K562 (cell line): Measurements from ENCODE around the gene ABHD16B. TPM values are rescaled to one million over a fixed set of nuclear protein-coding genes. Genes with fewer than 3 reads are reported as not detected.

ENCODE experiments used
- ATAC-seq: fragments of 200-7000 bp; cut with Tn5 transposase; 3 replicates; pipeline ENCODE4 v1.9.1; 2020; ENCODE audit warnings: moderate library complexity
- BruUV-seq: library from RNA; stranded (reverse); fragments of 400-500 nt; replicated peaks from 2 replicates; lab custom pipeline; 2021; lab: Mats Ljungman, UMichigan
- CTCF ChIA-PET: fragments of 300-600 bp; formaldehyde crosslinking; extraction: SDS; loops from one replicate; lab custom pipeline; 2021; ENCODE audit warnings: low intra/inter-chr PET ratio; lab: Yijun Ruan, JAX
- POLR2A ChIA-PET: fragments of 300-600, 350-650 bp; sonication (Branson Sonifier 250); formaldehyde crosslinking; extraction: SDS; loops from one replicate; lab custom pipeline; 2021; ENCODE audit warnings: antibody characterized with exemption, inconsistent platforms; lab: Yijun Ruan, JAX
- DNase-seq, 4 experiments: peaks; one replicate each; pipeline versions ENCODE4 v3.0.0 to v3.0.0-alpha.2; 2011 to 2018; ENCODE audit warnings: low spot score in 3 of 4, mixed read lengths in 3 of 4; ENCODE audit errors: extremely low read depth in 1 of 4
- FAIRE-seq: peaks from 2 replicates; lab custom pipeline; 2011; peaks lifted over from hg19 to GRCh38; lab: Jason Lieb, UNC
- H2AFZ ChIP-seq: 2 replicates; pipeline ENCODE4 v1.6.0; 2011; ENCODE audit warnings: low read depth, low read length, control low read depth, inconsistent platforms
- H3K27ac ChIP-seq: fragments of 200-600 bp; 3 replicates; pipeline ENCODE4 v1.8.0; 2011; ENCODE audit warnings: low read depth, mild to moderate bottlenecking, control low read depth, inconsistent platforms, low read length, moderate library complexity, mixed read lengths; ENCODE audit errors: extremely low read depth
- H3K27me3 ChIP-seq, 2 experiments: fragments of 300-600 bp in 1 of 2; 2 replicates in 1 of 2; 3 replicates in 1 of 2; pipeline versions ENCODE4 v1.6.0 to v1.8.0; 2011; ENCODE audit warnings: inconsistent platforms in 2 of 2, low read length in 2 of 2, mild to moderate bottlenecking in 1 of 2, mixed read lengths in 1 of 2, moderate library complexity in 1 of 2; ENCODE audit not compliant: control insufficient read depth in 2 of 2, insufficient read depth in 2 of 2
- H3K36me3 ChIP-seq: fragments of 300-600 bp; 3 replicates; pipeline ENCODE4 v1.8.0; 2011; ENCODE audit warnings: mild to moderate bottlenecking, low read length, inconsistent platforms; ENCODE audit not compliant: control insufficient read depth, insufficient read depth
- H3K4me1 ChIP-seq, 2 experiments: fragments of 200-600 bp in 1 of 2; replicated peaks in 1 of 2; 2 replicates in 1 of 2; 3 replicates in 1 of 2; pipeline versions ENCODE4 v1.5.1 to v1.8.0; 2011; ENCODE audit warnings: inconsistent platforms in 2 of 2, low read length in 2 of 2, mild to moderate bottlenecking in 1 of 2, mixed read lengths in 1 of 2, moderate library complexity in 1 of 2; ENCODE audit not compliant: control insufficient read depth in 2 of 2, insufficient read depth in 2 of 2
- H3K4me2 ChIP-seq: 2 replicates; pipeline ENCODE4 v1.6.1; 2011; ENCODE audit warnings: low read length, control low read depth, inconsistent platforms, mixed read lengths; ENCODE audit not compliant: insufficient read depth
- H3K4me3 ChIP-seq: fragments of 200-600 bp; sonication (generic), shearing (Covaris generic); 2 replicates; pipeline ENCODE4 v1.5.1; 2016; ENCODE audit warnings: control low read depth, inconsistent platforms
- H3K79me2 ChIP-seq: fragments of 200-600 bp; 3 replicates; pipeline ENCODE4 v1.8.0; 2011; ENCODE audit warnings: low read length, inconsistent platforms; ENCODE audit not compliant: control insufficient read depth, insufficient read depth
- H3K9ac ChIP-seq, 2 experiments: 2 replicates each; pipeline versions ENCODE4 v1.6.0 to v1.6.1; 2011; ENCODE audit warnings: low read depth in 2 of 2, low read length in 2 of 2, control low read depth in 1 of 2, inconsistent platforms in 1 of 2, mild to moderate bottlenecking in 1 of 2, mixed read lengths in 1 of 2; ENCODE audit not compliant: insufficient read depth in 1 of 2
- H3K9me1 ChIP-seq: one replicate; pipeline ENCODE4 v1.6.0; 2011; ENCODE audit warnings: inconsistent platforms, mild to moderate bottlenecking, low read length, moderate library complexity; ENCODE audit not compliant: control insufficient read depth, insufficient read depth
- H3K9me3 ChIP-seq: replicated peaks from 2 replicates; pipeline ENCODE4 v1.5.1; 2011; ENCODE audit warnings: low read depth, low read length, inconsistent platforms; ENCODE audit not compliant: control insufficient read depth, insufficient read depth
- H4K20me1 ChIP-seq: replicated peaks from 2 replicates; pipeline ENCODE4 v1.6.1; 2011; ENCODE audit warnings: low read length, inconsistent platforms, mixed read lengths; ENCODE audit not compliant: control insufficient read depth, insufficient read depth
- NCOA1 ChIP-seq: fragments of 450-650 bp; IDR thresholded peaks from 2 replicates; pipeline ENCODE4 v1.6.1; 2016; ENCODE audit warnings: low read depth
- POLR2G ChIP-seq: fragments of 200-400 bp; formaldehyde crosslinking; IDR thresholded peaks from 2 replicates; pipeline ENCODE4 v1.6.1; 2017; ENCODE audit warnings: low read depth, mild to moderate bottlenecking, antibody characterized with exemption, low read length, moderate library complexity
- RBM22 ChIP-seq: fragments of 200-400 bp; formaldehyde crosslinking; IDR thresholded peaks from 2 replicates; pipeline ENCODE4 v1.6.1; 2018; ENCODE audit warnings: low read length, low read depth; ENCODE audit not compliant: poor library complexity, severe bottlenecking
- SUPT5H ChIP-seq: fragments of 450-650 bp; IDR thresholded peaks from 2 replicates; pipeline ENCODE4 v1.6.1; 2016
- ZFP30 ChIP-seq: fragments of 250-450 bp; sonication (Bioruptor Pico); IDR thresholded peaks from 2 replicates; pipeline ENCODE4 v1.8.0; 2022; ENCODE audit warnings: moderate library complexity, mild to moderate bottlenecking, inconsistent platforms, borderline replicate concordance
- ZKSCAN1 ChIP-seq: fragments of 150-350 bp; IDR thresholded peaks from 2 replicates; pipeline ENCODE4 v1.6.1; 2016; ENCODE audit warnings: low read depth, low read length
- WGBS: fragments of 100-300 bp; shearing (Covaris generic); methylation state at CpG from one replicate; pipeline ENCODE4 v1.1.6; 2016; ENCODE audit warnings: low coverage, mixed read lengths; ENCODE audit not compliant: insufficient coverage; ENCODE audit errors: missing lambda C conversion rate; 5-methylcytosine and 5-hydroxymethylcytosine counted together
- in situ Hi-C: fragments of 300-500 bp; cut with MboI; formaldehyde crosslinking; loops from 4 replicates; pipeline ENCODE4 v1.15.0; 2018; ENCODE audit warnings: inconsistent platforms, mixed read lengths
- intact Hi-C: fragments of 100-400 bp; cut with micrococcal nuclease; formaldehyde crosslinking; loops from 2 replicates; pipeline ENCODE4 v1.14.2; 2022
- polyA plus RNA-seq, 8 experiments: library from polyadenylated mRNA; depleted of rRNA in 4 of 8; stranded (reverse) in 5 of 8; unstranded in 3 of 8; fragments of >200 nt; fragmentation: Nextera tagmentation in 2 of 8; fragmentation: Illumina TruSeq in 1 of 8; extraction: Ambion mirVana in 2 of 8; extraction: Trizol in 1 of 8; gene quantifications; 2 replicates each; pipeline versions ENCODE4 v1.2.1 to v1.2.3, GENCODE V29; 2011 to 2014; ENCODE audit warnings: inconsistent platforms in 1 of 8, missing spikeins in 1 of 8
- total RNA-seq, 7 experiments: library from RNA; depleted of rRNA in 6 of 7; stranded (reverse); fragments of >200 nt in 6 of 7; fragmentation: Illumina TruSeq in 2 of 7; extraction: Trizol in 2 of 7; gene quantifications; 2 replicates each; pipeline versions ENCODE4 v1.2.1 to v1.2.3, GENCODE V29; 2011 to 2021; ENCODE audit warnings: low replicate concordance in 1 of 7
- TF ChIP-seq, protein P1 (sequence below): sonication (generic); formaldehyde crosslinking; IDR thresholded peaks from 2 replicates; pipeline ENCODE4 v1.9.0; 2022; ENCODE audit warnings: mild to moderate bottlenecking, missing genetic modification reagents
- TF ChIP-seq, protein P2 (sequence below): fragments of 250-450 bp; sonication (Bioruptor Pico); IDR thresholded peaks from 2 replicates; pipeline ENCODE4 v1.4.0; 2020; ENCODE audit warnings: mild to moderate bottlenecking, moderate library complexity, borderline replicate concordance
- TF ChIP-seq, protein P3 (sequence below): sonication (generic); formaldehyde crosslinking; IDR thresholded peaks from 2 replicates; pipeline ENCODE4 v1.8.0; 2022; ENCODE audit warnings: mild to moderate bottlenecking, missing genetic modification reagents

Gene ABHD16B
- total and polyA plus RNA-seq, 9 of the 15 experiments (the other 6 are each of a cell fraction or from before 2014, with no cell fraction given): not detected

DNA sequence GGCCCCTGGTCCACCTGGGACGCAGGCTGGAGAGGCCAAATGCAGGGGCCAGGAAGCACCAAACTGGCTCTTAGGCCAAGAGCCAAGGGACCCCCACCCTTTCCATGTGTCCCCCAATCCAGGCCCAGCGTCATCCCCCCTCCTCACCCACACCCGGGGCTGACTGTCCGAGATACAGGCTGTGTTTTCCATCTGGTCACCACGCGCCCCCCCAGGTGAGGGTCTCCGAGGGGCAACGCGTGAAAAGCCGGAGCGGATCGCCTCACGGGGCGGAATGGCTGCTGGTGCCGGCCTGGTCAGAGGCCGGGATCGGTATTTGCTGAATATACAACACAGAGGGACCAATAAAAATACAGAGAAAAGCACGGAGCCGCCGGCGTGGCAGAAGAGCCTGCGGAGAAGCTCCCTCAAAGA is 5.2 kb upstream of the ABHD16B start:
- no TSS peak for BruUV-seq
- H3K27me3 ChIP-seq: no peaks in the 10 kb centered on the region
- in situ Hi-C loops: no loop called here
- 65% methylated on average over 19 of the region's 22 CpGs for WGBS
- no peaks in the 10 kb centered on the region for H3K79me2 ChIP-seq
- H2AFZ ChIP-seq: no peak overlapping the region
- H3K9ac ChIP-seq: peak overlapping the region in 1 of 2 experiments; percentile 64; a peak in 2 of 4 replicates
- peaks cover under 1% of the 10 kb centered on the region; the same call in 1 of the 3 replicates for H3K36me3 ChIP-seq
- no peak for DNase-seq
- H3K27ac ChIP-seq: no peak overlapping the region
- H3K4me1 ChIP-seq: peaks cover 20 to 63% of the 10 kb centered on the region in 2 experiments
- ChIA-PET CTCF (no interaction called here), POLR2A (interaction anchor here (0.5 to 2.3 kb wide), 3 partner anchors 9 to 338 kb away, joined by 3 to 13 read pairs (median 4); partner anchors contain the start of gene TPD52L2)
- TF ChIP-seq, protein P1, sequence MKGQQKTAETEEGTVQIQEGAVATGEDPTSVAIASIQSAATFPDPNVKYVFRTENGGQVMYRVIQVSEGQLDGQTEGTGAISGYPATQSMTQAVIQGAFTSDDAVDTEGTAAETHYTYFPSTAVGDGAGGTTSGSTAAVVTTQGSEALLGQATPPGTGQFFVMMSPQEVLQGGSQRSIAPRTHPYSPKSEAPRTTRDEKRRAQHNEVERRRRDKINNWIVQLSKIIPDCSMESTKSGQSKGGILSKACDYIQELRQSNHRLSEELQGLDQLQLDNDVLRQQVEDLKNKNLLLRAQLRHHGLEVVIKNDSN (CRISPR knock-in tag): no peak
- TF ChIP-seq NCOA1 (no peak), SUPT5H (no peak), ZFP30 (CRISPR knock-in tag) (no peak), ZKSCAN1 (no peak), RBM22 (peak; percentile 49), POLR2G (peak; percentile 54)
- TF ChIP-seq, protein P2, sequence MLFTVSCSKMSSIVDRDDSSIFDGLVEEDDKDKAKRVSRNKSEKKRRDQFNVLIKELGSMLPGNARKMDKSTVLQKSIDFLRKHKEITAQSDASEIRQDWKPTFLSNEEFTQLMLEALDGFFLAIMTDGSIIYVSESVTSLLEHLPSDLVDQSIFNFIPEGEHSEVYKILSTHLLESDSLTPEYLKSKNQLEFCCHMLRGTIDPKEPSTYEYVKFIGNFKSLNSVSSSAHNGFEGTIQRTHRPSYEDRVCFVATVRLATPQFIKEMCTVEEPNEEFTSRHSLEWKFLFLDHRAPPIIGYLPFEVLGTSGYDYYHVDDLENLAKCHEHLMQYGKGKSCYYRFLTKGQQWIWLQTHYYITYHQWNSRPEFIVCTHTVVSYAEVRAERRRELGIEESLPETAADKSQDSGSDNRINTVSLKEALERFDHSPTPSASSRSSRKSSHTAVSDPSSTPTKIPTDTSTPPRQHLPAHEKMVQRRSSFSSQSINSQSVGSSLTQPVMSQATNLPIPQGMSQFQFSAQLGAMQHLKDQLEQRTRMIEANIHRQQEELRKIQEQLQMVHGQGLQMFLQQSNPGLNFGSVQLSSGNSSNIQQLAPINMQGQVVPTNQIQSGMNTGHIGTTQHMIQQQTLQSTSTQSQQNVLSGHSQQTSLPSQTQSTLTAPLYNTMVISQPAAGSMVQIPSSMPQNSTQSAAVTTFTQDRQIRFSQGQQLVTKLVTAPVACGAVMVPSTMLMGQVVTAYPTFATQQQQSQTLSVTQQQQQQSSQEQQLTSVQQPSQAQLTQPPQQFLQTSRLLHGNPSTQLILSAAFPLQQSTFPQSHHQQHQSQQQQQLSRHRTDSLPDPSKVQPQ (CRISPR knock-in tag): no peak
- TF ChIP-seq, protein P3, sequence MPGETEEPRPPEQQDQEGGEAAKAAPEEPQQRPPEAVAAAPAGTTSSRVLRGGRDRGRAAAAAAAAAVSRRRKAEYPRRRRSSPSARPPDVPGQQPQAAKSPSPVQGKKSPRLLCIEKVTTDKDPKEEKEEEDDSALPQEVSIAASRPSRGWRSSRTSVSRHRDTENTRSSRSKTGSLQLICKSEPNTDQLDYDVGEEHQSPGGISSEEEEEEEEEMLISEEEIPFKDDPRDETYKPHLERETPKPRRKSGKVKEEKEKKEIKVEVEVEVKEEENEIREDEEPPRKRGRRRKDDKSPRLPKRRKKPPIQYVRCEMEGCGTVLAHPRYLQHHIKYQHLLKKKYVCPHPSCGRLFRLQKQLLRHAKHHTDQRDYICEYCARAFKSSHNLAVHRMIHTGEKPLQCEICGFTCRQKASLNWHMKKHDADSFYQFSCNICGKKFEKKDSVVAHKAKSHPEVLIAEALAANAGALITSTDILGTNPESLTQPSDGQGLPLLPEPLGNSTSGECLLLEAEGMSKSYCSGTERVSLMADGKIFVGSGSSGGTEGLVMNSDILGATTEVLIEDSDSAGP (CRISPR knock-in tag): no peak
- H3K4me2 ChIP-seq: no peak overlapping the region
- no peaks in the 10 kb centered on the region for H3K9me1 ChIP-seq
- no peak for ATAC-seq
- no peak overlapping the region for H3K4me3 ChIP-seq
- H3K9me3 ChIP-seq: no peaks in the 10 kb centered on the region
- no peak for FAIRE-seq
- H4K20me1 ChIP-seq: no peaks in the 10 kb centered on the region
- intact Hi-C loops: no loop called here
